Measurements from ENCODE around the gene HSPBP1. TPM values are rescaled to one million over a fixed set of nuclear protein-coding genes. Genes with fewer than 3 reads are reported as not detected.
"Not testable (repeated sequence)": the region's sequence is repeated elsewhere in the genome, so short reads cannot be mapped to it uniquely, and the experiment has no call there.

The HSPBP1 gene, protein sequence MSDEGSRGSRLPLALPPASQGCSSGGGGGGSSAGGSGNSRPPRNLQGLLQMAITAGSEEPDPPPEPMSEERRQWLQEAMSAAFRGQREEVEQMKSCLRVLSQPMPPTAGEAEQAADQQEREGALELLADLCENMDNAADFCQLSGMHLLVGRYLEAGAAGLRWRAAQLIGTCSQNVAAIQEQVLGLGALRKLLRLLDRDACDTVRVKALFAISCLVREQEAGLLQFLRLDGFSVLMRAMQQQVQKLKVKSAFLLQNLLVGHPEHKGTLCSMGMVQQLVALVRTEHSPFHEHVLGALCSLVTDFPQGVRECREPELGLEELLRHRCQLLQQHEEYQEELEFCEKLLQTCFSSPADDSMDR
- 25.6 TPM for polyA plus RNA-seq (ENCODE audit: insufficient read length)

DNA sequence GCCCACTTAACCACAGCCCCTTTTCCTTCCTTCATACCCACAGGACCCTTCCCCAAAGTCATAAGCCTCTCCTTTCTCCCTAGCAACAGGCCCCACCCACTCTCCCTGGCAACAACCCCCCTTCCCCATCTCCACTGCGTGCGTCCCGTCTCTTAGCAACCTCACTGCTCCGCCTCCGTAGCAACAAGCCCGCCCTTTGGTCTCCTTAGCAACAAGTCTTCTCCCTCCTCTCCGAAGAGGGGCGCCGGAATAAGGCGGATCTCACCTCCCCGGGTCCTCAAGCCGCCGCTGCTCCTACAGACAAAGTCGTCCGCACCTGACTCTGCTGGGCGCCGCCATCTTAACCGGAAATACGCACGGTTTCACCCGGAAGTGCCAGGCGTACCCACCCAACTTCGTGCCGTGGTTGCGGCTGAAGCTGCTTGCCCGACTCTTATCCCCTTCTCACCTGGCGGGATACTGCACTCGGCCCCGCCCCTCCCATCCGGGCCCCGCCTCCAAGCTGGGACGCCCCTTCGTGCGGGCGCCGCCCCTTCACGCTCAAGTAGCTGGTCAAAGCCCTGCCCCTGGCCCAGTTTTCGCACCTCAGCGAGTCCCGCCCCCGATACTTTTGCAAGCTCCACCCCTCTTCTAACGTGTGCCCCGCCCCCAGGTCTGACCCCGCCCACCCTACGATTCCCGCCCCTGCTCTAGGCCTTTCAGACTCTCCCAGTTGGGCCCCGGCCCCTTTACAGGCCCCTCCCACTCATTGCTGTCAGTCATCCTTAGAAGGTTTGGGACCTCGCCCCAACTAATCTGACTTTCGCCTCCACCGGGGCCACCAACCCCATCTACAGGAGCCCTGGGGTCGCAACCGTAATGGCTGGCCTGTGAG, at the start of gene HSPBP1:
Gene HSPBP1 (minus strand): TSS at position 341 of the 874 bp plus-strand sequence. CDS start 502 bp downstream, outside the sequence.
- no peak for DNase-seq (ENCODE audit: low read depth)

DNA sequence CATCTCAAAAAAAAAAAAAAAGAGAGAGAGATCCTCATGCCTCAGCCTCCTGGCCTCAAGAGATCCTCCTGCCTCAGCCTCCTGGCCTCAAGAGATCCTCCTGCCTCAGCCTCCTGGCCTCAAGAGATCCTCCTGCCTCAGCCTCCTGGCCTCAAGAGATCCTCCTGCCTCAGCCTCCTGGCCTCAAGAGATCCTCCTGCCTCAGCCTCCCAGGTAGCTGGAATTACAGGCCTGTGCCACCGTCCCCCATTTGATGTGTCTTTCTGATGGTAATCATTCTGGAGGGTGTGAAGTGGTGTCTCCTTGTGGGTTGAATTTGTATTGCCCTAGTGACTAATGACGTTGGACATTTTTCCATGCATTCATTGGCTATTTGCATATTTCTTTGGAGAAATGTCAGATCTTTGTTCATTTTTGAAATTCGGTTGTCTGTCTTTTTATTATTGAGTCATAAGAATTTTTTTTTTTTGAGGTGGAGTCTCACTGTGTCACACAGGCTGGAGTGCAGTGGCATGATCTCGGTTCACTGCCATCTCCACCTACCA, 48.9 kb upstream of the HSPBP1 start:
- not testable (repeated sequence) for DNase-seq (ENCODE audit: low read depth)

DNA sequence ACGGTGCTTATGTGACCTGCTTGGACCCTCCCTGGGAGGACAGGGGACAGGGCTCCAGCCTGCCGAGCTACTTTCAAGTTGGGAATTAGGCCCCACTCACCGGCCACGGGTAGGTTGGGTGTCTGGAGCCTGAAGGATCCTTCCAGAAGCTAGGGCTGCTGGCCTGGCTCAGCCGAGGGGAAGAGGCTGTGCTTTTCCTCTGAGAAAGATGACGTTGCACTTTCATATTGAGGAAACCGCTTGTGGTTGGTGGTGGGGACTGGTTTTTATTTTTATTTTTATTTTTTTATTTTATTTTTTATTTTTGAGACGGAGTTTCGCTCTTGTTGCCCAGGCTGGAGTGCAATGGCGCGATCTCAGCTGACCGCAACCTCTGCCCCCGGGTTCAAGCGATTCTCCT, 45.3 kb upstream of the HSPBP1 start, which contains the start of gene TMEM150B:
Gene TMEM150B (minus strand): TSS at position 170 of the 400 bp plus-strand sequence. CDS start 4,305 bp downstream, outside the sequence.
- no peak for DNase-seq (ENCODE audit: low read depth)

DNA sequence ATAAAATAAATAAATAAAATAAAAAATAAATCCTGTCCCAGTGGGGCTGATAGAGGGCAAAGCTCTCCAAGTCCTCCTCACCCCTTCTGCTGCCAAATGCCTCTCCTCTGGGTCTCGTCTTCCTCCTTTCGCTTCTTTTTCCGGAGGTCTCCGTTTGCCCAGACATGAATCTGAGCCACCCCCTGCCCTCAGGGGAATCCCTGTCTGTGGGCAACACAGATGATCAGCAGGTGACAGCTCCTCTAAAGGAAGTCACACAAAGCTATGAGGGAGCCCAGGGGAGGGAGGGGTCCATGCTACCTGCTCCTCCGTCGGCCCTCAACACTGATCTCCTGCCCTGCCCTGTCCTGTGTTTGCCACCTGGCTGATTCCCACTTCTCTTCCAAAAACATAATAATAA, 44.8 kb upstream of the HSPBP1 start:
- DNase-seq (ENCODE audit: low read depth): no peak

DNA sequence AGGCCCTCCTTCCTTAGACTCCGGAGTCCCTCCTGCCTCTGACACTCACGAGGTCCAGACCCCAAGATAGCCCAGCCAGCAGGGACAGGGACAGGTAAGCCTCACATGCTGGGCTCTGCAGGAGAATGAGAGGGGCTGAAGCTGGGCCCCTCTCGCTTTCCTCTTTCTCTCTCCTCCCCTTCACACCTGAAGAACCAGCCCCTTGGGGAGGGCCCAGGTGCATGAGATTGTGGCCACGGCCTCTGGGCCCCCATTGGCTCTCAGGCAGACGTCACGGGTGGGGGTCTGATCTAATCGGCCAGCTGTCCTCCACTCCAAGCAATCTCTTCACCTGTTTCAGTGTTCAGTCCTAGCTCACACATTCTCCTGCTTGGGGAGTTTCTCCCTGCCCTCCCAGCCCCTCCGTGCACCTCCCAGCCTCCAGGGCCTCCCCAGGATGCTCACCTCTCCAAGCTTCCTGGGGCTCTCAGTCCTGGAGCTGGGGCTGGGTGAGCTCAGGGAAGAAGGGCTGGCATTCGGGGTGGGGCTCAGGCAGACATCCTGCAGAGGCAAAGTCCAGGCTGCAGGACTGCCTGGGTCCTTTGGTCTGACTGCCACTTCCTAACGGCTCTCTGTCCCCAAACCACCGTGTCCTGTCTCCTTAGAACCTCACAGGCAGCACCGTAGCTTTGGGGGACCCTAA, 42.4 kb upstream of the HSPBP1 start:
- no peak for DNase-seq (ENCODE audit: low read depth)

DNA sequence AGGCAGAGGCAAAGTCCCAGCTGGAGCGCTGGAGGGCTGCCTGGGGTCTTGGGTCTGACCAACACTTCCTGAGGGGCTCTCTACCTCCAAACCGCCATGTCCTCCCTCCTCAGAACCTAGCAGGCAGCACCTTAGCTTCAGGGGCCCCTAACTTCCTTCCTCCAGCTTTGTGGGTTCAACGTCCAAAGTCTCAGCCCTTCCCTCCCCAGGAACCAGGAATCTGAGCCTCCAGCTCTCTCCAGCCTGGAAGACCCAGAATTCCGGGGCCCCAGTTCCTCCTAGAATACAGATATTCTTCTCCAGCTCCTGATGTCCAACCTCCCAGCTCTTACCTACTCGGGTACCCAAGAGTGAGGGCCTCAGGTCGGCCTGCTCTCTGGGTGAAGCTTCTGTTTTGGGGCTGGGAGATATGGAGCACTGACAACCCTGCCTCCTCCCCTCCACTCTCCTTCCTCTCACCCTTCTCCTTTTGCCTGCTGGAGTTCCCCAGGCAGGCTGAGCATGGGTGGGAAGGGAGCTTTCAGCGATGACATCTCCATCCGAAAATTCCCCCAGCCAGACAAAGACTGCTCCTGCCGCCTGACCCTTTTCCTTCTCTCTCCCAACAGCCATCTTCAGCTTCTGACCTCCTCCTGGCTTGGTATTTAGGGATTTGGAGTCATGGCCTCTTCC, 41.7 kb upstream of the HSPBP1 start:
- DNase-seq (ENCODE audit: low read depth): no peak

DNA sequence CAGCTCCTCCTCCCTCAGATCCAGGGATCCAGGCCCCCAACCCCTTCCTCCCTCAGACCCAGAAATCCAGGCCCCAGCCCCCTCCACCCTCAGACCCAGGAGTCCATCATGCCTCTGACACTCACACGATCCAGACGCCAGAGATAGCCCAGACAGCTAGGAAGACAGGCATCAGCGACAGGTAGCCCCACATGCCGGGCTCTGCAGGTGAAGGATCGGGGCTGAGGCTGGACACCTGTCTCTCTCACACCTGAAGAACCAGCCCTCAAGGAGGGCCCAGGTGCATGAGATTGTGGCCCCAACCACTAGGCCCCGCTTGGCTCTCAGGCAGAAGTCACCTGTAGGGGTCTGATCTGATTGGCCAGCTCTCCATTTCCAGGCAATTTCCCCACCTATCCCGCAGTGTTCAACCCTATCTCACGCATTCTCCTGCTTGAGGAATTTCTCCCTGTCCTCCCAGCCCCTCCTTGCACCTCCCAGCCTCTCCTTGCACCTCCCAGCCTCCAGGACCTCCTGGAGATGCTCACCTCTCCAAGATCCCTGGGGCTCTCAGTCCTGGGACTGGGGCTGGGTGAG, 41.0 kb upstream of the HSPBP1 start:
- no peak for DNase-seq (ENCODE audit: low read depth)

DNA sequence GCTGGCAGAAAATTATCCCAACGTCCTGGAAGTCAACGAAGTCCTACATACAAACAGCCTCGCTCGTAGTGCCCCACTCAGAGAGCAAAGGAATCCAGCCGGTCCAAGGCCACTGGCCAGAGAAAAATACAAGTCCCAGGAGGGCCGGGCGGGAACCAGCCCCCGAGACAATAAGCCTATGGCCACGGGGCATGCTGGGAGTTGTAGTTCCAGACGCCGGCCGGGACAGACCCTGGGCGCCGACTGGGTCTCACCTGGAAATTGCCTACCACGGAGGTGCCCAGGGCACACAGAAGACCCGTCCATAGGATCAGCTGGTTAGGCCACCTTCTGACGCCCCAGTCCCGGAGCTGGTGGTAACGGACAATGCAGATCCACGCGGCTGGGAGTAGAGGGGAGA, 39.9 kb upstream of the HSPBP1 start:
- no peak for DNase-seq (ENCODE audit: low read depth)

DNA sequence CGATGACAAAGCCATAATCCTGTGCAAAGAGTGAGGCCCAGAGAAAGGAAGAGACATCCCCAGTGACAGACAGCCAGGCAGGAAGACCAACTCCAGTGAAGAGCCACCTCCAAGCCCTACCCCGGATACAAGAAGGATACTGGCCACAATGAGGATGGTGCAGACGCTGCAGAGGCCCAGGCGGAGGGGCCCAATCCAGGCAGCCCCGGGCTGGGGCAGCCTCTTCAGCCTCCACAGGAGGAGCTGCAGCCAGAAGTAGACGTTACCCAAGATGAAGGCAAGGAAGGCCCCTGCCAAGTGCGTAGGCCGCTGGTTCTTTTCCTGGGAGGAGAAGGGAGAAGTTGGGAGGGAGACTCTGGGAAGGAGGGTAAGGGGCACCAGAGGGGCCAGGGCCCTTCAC, 36.7 kb upstream of the HSPBP1 start:
- DNase-seq (ENCODE audit: low read depth): no peak

DNA sequence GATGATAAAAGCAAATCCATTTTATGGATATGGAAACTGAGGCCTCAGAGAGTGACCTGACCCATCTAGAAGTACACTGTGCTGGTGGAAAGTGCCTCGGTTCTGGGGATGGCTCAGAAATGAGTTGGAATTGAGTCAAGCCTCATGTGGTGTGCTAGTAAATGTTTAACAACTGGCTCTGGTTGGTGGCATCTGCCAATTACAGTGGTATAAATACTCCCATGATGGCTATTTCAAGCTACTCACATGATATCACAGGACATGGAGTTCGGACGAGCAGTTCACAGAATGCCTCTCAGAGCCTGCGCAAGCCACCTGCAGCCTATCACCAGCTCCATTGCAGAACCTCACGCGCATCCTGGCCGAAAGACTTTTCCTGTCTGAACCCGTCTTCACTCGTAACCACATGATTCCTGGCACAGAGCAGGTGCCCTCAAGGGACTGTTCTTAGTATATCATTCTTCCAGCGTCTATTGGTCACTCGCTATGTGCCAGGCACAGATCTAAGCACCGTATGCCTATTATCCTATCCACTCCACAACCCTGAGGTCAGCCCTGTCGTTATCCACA, 36.1 kb upstream of the HSPBP1 start:
- no peak for DNase-seq (ENCODE audit: low read depth)

DNA sequence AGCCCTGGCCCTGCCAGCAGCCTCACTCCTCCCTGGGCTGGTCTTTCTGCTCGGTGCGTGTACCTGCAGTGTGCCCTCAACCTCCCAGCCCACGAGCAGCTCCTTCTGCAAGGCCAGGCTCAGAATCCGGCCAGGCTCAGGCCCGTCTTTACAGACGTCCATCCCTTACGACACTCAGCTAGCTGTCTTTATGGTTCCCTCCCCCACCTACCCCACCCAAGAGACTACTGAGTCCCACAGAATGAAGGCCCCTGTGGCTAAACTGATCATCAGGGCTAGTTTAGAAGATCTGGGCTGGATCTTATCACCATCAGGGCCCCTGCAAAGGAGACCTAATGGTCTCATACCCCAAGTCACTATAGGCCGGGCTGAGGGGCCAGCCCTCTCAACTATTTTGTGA, 34.5 kb upstream of the HSPBP1 start:
- no peak for DNase-seq (ENCODE audit: low read depth)

DNA sequence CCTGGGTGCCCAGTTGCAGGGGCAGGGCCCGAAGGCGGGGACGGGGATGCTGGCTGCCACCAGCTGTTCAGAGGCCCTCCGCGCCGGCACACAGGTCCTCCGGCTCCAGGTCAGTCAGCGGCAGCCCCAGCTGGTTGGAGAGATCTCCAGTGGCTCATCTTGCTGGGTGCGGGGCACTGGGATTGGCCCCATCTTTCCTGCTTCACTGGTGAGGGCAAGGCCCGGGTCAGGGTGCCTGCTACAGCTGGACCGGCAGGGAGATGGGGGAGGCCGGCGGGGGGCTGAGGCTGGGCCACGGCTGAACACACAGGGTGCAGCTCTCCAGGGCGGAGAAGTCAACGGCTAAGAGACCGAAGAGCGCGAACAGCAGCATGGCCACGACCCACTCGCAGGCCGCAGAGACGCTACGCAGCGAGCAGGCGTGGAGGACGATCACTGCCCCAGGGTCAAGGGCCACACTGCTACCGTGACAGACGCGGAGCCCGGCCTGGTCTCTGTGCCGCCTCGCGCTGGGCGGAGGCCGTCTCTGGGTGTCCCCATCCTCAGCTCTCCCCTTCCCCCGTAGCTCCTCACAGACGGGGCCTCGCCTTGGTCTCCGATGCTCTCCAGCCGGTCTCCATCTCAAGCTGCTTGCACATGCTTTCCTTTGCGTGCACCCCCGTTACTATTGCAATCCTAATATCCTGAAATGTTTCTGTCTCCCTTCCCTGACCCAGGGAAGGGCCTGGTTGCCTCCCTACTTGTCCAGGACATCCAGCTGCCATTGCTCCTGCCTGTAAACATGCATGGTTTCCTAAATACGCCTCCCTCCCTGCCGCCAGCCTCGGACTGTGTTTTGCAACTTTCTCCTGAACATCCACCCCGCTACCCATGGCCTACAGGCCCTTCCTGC, 33.0 kb upstream of the HSPBP1 start:
- no peak for DNase-seq (ENCODE audit: low read depth)

DNA sequence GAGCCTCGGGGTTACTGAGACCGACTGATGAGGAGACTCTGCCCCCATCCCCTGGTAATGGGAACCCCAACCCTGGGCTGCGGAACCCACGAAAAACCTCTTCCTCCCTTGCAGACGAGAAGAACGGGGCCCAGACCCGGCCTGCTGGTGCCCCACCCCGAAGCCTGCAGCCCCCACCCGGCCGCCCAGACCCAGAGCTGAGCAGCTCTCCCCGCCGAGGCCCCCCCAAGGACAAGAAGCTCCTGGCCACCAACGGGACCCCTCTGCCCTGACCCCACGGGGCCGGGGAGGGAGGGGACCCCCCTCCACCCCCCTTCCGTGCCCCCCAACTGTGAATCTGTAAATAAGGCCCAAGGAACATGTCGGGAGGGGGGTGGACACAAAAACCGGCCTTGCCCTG, 31.9 kb upstream of the HSPBP1 start:
- no peak for DNase-seq (ENCODE audit: low read depth)

DNA sequence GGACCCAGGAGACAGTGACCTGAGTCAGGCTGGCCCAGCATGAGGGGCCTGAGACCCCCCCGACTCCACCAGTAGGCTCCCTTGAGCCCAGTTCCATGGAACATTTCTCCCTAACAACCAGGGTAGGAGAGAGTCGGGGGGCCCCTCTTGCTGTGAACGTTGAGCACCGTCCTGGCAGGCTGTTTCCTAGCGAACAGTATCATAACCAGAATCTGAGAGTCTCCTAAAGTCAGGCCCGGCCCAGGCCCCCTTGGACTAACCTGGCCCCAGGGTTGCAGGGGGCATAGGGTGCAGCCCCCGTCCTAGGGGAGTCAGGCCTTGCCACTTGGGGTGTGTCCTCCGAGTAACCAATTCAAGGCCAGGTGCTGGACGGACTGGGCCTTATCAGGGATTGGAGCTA, 31.5 kb upstream of the HSPBP1 start:
- no peak for DNase-seq (ENCODE audit: low read depth)

DNA sequence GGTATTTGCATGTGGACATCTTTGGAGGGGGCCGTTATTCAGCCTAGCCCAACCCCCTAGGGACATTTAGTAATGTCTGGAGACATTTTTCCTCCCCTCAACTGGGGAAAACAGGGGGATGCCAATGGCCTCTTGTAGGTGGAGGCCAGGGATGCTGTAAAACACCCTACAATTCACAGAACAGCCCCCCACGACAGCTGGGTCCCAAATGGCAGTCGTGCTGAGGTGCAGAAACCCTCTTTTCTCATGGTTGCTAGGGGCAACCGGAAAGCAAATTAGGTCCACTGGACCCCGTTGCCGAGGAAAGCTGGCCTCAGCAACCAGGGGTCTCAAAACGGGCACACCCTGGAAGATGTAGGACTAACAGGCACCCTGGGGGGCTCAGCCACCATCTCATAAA, 30.6 kb upstream of the HSPBP1 start:
- DNase-seq (ENCODE audit: low read depth): no peak

DNA sequence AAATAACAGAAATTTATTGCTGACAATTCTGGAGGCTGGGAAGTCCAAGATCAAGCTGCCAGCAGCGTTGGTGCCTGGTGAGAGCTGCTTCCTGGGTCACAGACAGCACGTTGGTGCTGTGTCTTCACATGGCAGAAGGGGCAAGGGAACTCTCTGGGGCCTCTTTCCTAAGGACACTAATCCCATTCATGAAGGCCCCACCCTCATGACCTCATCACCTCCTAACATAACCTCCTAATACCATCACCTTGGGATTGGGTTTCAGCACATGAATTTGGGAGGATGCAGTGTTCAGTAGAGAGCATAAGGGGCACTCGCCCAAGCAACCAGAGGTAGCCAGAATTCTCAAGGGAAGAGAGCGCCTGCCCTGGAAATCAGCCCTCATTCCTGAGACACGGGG, 29.5 kb upstream of the HSPBP1 start:
- DNase-seq (ENCODE audit: low read depth): no peak

DNA sequence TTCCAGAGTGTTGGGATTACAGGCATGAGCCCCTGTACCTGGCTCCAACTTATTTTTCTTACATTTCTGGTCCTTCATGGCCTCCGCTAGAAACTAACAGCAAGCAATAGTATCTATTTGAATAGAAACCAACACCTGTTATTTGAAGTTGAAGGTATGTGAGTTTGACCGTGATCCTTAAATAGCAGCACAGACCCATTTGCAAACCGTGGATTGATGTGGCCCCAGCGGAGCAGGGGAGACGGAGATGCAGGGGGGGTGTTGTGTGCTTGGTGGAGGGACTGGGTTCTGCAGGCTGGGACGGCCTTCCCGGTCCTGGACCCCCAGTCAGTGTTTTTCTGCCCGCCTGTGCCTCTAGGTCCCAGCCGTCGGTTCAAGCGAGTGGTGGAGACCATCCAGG, 28.4 kb upstream of the HSPBP1 start:
- DNase-seq (ENCODE audit: low read depth): no peak

DNA sequence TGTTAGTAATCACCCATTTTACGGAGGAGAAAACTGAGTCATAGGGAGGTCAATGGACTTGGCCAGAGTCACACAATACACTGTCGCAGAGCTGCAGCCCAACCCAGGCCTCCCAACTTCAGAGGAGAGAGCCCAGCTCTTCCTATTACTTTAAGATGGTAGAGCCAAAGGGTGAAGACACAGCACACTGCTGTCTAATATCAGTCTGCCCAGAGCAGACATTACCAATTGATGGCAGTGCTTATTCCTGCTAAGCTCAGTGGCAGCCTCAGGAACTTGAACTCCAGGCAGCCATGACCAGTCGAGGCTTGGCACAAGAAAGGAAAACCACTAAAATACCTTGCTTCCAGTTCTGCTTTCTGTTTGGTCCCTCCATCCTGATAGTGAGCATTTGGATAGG, 26.8 kb upstream of the HSPBP1 start:
- DNase-seq (ENCODE audit: low read depth): no peak

DNA sequence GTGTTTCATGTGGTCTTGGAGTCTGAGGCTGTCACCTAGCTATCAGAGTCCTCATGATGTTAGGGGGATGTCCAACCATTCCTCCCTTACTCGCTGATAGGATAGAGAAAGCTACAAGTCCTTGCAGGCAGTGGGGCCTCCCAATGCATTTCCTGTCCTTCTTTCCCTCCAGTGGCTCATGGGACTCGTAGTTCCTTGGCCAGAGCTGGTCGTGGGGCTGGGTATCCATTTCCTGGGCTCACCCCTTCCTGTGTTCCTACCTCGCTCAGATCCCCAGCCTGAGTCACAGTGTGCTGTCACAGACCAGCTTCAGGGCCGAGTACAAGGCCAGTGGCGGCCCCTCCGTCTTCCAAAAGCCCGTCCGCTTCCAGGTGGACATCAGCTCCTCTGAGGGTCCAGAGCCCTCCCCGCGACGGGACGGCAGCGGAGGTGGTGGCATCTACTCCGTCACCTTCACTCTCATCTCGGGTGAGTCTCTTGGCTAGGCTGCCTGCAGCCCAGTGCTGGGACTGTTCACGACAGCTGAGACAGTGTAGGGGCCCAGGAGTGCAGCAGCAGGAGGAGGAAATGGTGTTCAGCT, 26.2 kb upstream of the HSPBP1 start:
- no peak for DNase-seq (ENCODE audit: low read depth)
